CD4-positive, alpha-beta T cell treated with Interleukin-2 at 100 ng/mL for 4 hours (primary cell): ENCODE measurements around the gene GOLGA8A.
"Not testable (repeated sequence)": the region's sequence is repeated elsewhere in the genome, so short reads cannot be mapped to it uniquely, and the experiment has no call there.

Source experiments
- DNase-seq: peaks from one replicate; pipeline ENCODE4 v3.0.0-alpha.2; 2020; ENCODE audit warnings: low spot score

GOLGA8A gene

GRCh38 chr15:34409511-34409910, 28.1 kb downstream of the GOLGA8A start:
- not testable (repeated sequence) for DNase-seq

GRCh38 chr15:34408973-34409372, 28.6 kb downstream of the GOLGA8A start:
- not testable (repeated sequence) for DNase-seq

GRCh38 chr15:34403899-34404298, 33.7 kb downstream of the GOLGA8A start:
- not testable (repeated sequence) for DNase-seq

GRCh38 chr15:34403160-34403598, 34.4 kb downstream of the GOLGA8A start:
- DNase-seq: not testable (repeated sequence)

GRCh38 chr15:34397637-34398259, 39.9 kb downstream of the GOLGA8A start:
- peak; percentile 29 for DNase-seq

- not testable (repeated sequence) for DNase-seq
These were observed 44.6 kb downstream of the GOLGA8A start for GRCh38 chr15:34392981-34393380.

GRCh38 chr15:34389594-34390086, 48.0 kb downstream of the GOLGA8A start:
- DNase-seq: not testable (repeated sequence)
